OCI-LY7 (cell line): ENCODE data around the gene EXO1. TPM values are rescaled to one million over a fixed set of nuclear protein-coding genes. Genes with fewer than 3 reads are reported as not detected.

ENCODE experiments used
- BruUV-seq: library from RNA; stranded (reverse); fragments of 400-500 nt; replicated peaks from 2 replicates; lab custom pipeline; 2021; lab: Mats Ljungman, UMichigan
- CTCF ChIA-PET: fragments of 300-600 bp; sonication (Branson Sonifier 250); formaldehyde crosslinking; loops from one replicate; lab custom pipeline; 2022; ENCODE audit warnings: antibody characterized with exemption; ENCODE audit not compliant: unreplicated experiment; lab: Charles Lee
- POLR2A ChIA-PET: fragments of 300-600 bp; sonication (Branson Sonifier 250); formaldehyde crosslinking; loops from one replicate; lab custom pipeline; 2022; ENCODE audit warnings: antibody characterized with exemption; lab: Charles Lee
- DNase-seq: peaks from one replicate; pipeline ENCODE4 v3.0.0-alpha.2; 2015; ENCODE audit warnings: low spot score
- H2AFZ ChIP-seq: fragments of 200-600 bp; sonication (generic), shearing (Covaris generic); 2 replicates; pipeline ENCODE4 v1.6.1; 2014; ENCODE audit warnings: mild to moderate bottlenecking, antibody characterized with exemption, low read length, moderate library complexity
- H3K27ac ChIP-seq: fragments of 200-600 bp; sonication (generic); 2 replicates; pipeline ENCODE4 v1.5.1; 2014; ENCODE audit warnings: mixed run types, low read depth, mild to moderate bottlenecking, moderate library complexity, low read length, inconsistent platforms; ENCODE audit not compliant: poor library complexity, severe bottlenecking
- H3K36me3 ChIP-seq: fragments of 200-600 bp; sonication (generic); 2 replicates; pipeline ENCODE4 v1.6.1; 2014; ENCODE audit warnings: mild to moderate bottlenecking, antibody characterized with exemption, low read length, moderate library complexity, mixed read lengths; ENCODE audit not compliant: insufficient read depth
- H3K4me1 ChIP-seq: fragments of 200-600 bp; sonication (generic); 2 replicates; pipeline ENCODE4 v1.5.1; 2014; ENCODE audit warnings: mild to moderate bottlenecking, low read length; ENCODE audit not compliant: insufficient read depth, poor library complexity, severe bottlenecking
- H3K4me2 ChIP-seq: fragments of 200-600 bp; sonication (generic); 2 replicates; pipeline ENCODE4 v1.6.1; 2014; ENCODE audit warnings: mild to moderate bottlenecking, low read length
- H3K4me3 ChIP-seq: fragments of 200-600 bp; sonication (generic); 2 replicates; pipeline ENCODE4 v1.5.1; 2014; ENCODE audit warnings: mild to moderate bottlenecking, low read depth, low read length; ENCODE audit not compliant: poor library complexity, severe bottlenecking
- H3K79me2 ChIP-seq: fragments of 200-600 bp; sonication (generic); 2 replicates; pipeline ENCODE4 v1.6.1; 2016; ENCODE audit warnings: low read depth, mild to moderate bottlenecking, low read length, moderate library complexity, mixed read lengths; ENCODE audit not compliant: insufficient read depth
- H3K9me2 ChIP-seq: fragments of 200-600 bp; sonication (generic); 2 replicates; pipeline ENCODE4 v1.6.1; 2016; ENCODE audit warnings: mild to moderate bottlenecking, low read length, mixed read lengths; ENCODE audit not compliant: insufficient read depth
- H3K9me3 ChIP-seq: fragments of 200-600 bp; sonication (generic); 2 replicates; pipeline ENCODE4 v1.6.1; 2014; ENCODE audit warnings: mild to moderate bottlenecking, mixed run types, low read length, mixed read lengths
- H4K20me1 ChIP-seq: fragments of 200-600 bp; sonication (generic); 2 replicates; pipeline ENCODE4 v1.6.1; 2014; ENCODE audit warnings: mild to moderate bottlenecking, antibody characterized with exemption, low read length, moderate library complexity, mixed read lengths; ENCODE audit not compliant: insufficient read depth
- CTCF ChIP-seq: fragments of 200-600 bp; sonication (generic); conservative IDR thresholded peaks from 2 replicates; pipeline ENCODE4 v1.5.1; 2014; ENCODE audit warnings: mild to moderate bottlenecking, antibody characterized with exemption, low read length, moderate library complexity, mixed read lengths
- EZH2phosphoT487 ChIP-seq: fragments of 200-600 bp; sonication (generic); IDR thresholded peaks from 2 replicates; pipeline ENCODE4 v1.6.1; 2018; ENCODE audit warnings: low read depth, borderline replicate concordance, mild to moderate bottlenecking, mixed run types, antibody characterized with exemption, low read length, moderate library complexity, mixed read lengths
- intact Hi-C: fragments of 100-400 bp; cut with micrococcal nuclease; formaldehyde crosslinking; loops from one replicate; pipeline ENCODE4 v1.10.0; 2022; ENCODE audit not compliant: unreplicated experiment
- total RNA-seq, 2 experiments: library from RNA; depleted of rRNA in 1 of 2; stranded (reverse); fragments of >200 nt in 1 of 2; shearing (Covaris generic) in 1 of 2; gene quantifications; 2 replicates each; pipeline ENCODE4 v1.2.3, GENCODE V29; 2014 to 2022

Gene EXO1
- total RNA-seq, 2 experiments from 2014 or later: 60.3 to 66.3 TPM

GRCh38 chr1:241840164-241840563, 7.8 kb upstream of the EXO1 start:
- no peak for DNase-seq
- Histone ChIP-seq H3K9me2 (no peaks in the 10 kb centered on the region), H3K36me3 (no peaks in the 10 kb centered on the region), H3K9me3 (no peaks in the 10 kb centered on the region), H3K4me2 (no peak overlapping the region), H3K27ac (no peak overlapping the region), H4K20me1 (no peaks in the 10 kb centered on the region), H3K4me3 (no peak overlapping the region), H2AFZ (no peak overlapping the region), H3K79me2 (no peaks in the 10 kb centered on the region), H3K4me1 (peaks cover 4% of the 10 kb centered on the region)
- intact Hi-C loops: no loop called here
- POLR2A ChIA-PET: no interaction called here
- CTCF ChIA-PET: no interaction called here
- no TSS peak for BruUV-seq
- TF ChIP-seq CTCF: no peak

- CTCF ChIA-PET: no interaction called here
- POLR2A ChIA-PET: no interaction called here
Measured at GRCh38 chr1:241841691-241842090, 6.3 kb upstream of the EXO1 start.

GRCh38 chr1:241842565-241842964, 5.4 kb upstream of the EXO1 start:
- Histone ChIP-seq H4K20me1 (no peaks in the 10 kb centered on the region), H3K4me3 (no peak overlapping the region), H2AFZ (no peak overlapping the region), H3K79me2 (no peaks in the 10 kb centered on the region), H3K4me1 (peaks cover 15% of the 10 kb centered on the region), H3K4me2 (no peak overlapping the region), H3K36me3 (no peaks in the 10 kb centered on the region), H3K9me2 (no peaks in the 10 kb centered on the region), H3K9me3 (no peaks in the 10 kb centered on the region), H3K27ac (no peak overlapping the region)
- CTCF ChIA-PET: no interaction called here
- intact Hi-C loops: no loop called here
- no peak for DNase-seq
- no TSS peak for BruUV-seq
- POLR2A ChIA-PET: interaction anchor here (0.7 to 0.8 kb wide), 3 partner anchors 31 to 429 kb away, joined by 3 read pairs; partner anchors contain the start of genes CHML and OPN3
- TF ChIP-seq EZH2phosphoT487 (no peak), CTCF (no peak)

More at GRCh38 chr1:241841691-241842090, 6.3 kb upstream of the EXO1 start:
- Histone ChIP-seq H3K9me3 (no peaks in the 10 kb centered on the region), H4K20me1 (no peaks in the 10 kb centered on the region), H3K79me2 (no peaks in the 10 kb centered on the region), H3K4me1 (peaks cover 6% of the 10 kb centered on the region), H3K36me3 (no peaks in the 10 kb centered on the region), H3K4me3 (no peak overlapping the region), H3K9me2 (no peaks in the 10 kb centered on the region), H2AFZ (no peak overlapping the region), H3K4me2 (no peak overlapping the region), H3K27ac (no peak overlapping the region)
- intact Hi-C loops: no loop called here
- no TSS peak for BruUV-seq
- TF ChIP-seq EZH2phosphoT487 (no peak), CTCF (no peak)
- DNase-seq: no peak
